Endothelial cell of umbilical vein (primary cell): ENCODE results near the gene NINL. TPM values are rescaled to one million over a fixed set of nuclear protein-coding genes. Genes with fewer than 3 reads are reported as not detected.

Experiments used
- BruUV-seq: library from RNA; stranded (reverse); fragments of 400-500 nt; replicated peaks from 2 replicates; lab custom pipeline; 2021; lab: Mats Ljungman, UMichigan
- CTCF ChIA-PET: fragments of 300-600, 350-600 bp; sonication (Branson Sonifier 250); formaldehyde crosslinking; loops from one replicate; lab custom pipeline; 2021; ENCODE audit warnings: antibody characterized with exemption, inconsistent platforms; lab: Charles Lee
- POLR2A ChIA-PET: fragments of 300-600, 350-600 bp; sonication (Branson Sonifier 250); formaldehyde crosslinking; loops from one replicate; lab custom pipeline; 2021; ENCODE audit warnings: antibody characterized with exemption, inconsistent platforms; lab: Charles Lee
- DNase-seq: peaks from one replicate; pipeline ENCODE4 v3.0.0-alpha.2; 2011; ENCODE audit warnings: low read depth, low spot score
- FAIRE-seq: peaks from 2 replicates; lab custom pipeline; 2011; peaks lifted over from hg19 to GRCh38; lab: Jason Lieb, UNC
- H2AFZ ChIP-seq: 2 replicates; pipeline ENCODE4 v1.6.0; 2012; ENCODE audit warnings: low read depth, low read length, control low read depth, inconsistent platforms
- H3K27ac ChIP-seq: 2 replicates; pipeline ENCODE4 v1.5.1; 2011; ENCODE audit warnings: low read depth, mild to moderate bottlenecking, control low read depth, low read length, moderate library complexity; ENCODE audit not compliant: insufficient read depth
- H3K27me3 ChIP-seq, 2 experiments: 2 replicates each; pipeline versions ENCODE4 v1.6.0 to v1.6.1; 2011; ENCODE audit warnings: low read length in 2 of 2, mixed read lengths in 1 of 2; ENCODE audit not compliant: control insufficient read depth in 2 of 2, insufficient read depth in 2 of 2
- H3K36me3 ChIP-seq, 2 experiments: 2 replicates in 1 of 2; 3 replicates in 1 of 2; pipeline ENCODE4 v1.5.1; 2011; ENCODE audit warnings: low read length in 2 of 2, mild to moderate bottlenecking in 1 of 2, moderate library complexity in 1 of 2; ENCODE audit not compliant: control insufficient read depth in 2 of 2, insufficient read depth in 2 of 2; ENCODE audit errors: extremely low read depth in 1 of 2
- H3K4me1 ChIP-seq: 3 replicates; pipeline ENCODE4 v1.5.1; 2011; ENCODE audit warnings: mild to moderate bottlenecking, low read length; ENCODE audit not compliant: control insufficient read depth, insufficient read depth; ENCODE audit errors: extremely low read depth
- H3K4me2 ChIP-seq: 2 replicates; pipeline ENCODE4 v1.6.1; 2011; ENCODE audit warnings: low read length, control low read depth, mixed read lengths; ENCODE audit not compliant: insufficient read depth
- H3K4me3 ChIP-seq, 3 experiments: fragments of 200-600 bp in 1 of 3; sonication (generic), shearing (Covaris generic) in 1 of 3; replicated peaks in 1 of 3; 2 replicates each; pipeline ENCODE4 v1.5.1; 2011 to 2016; ENCODE audit warnings: control low read depth in 3 of 3, low read length in 3 of 3, mild to moderate bottlenecking in 2 of 3, inconsistent platforms in 1 of 3, low read depth in 1 of 3, moderate library complexity in 1 of 3; ENCODE audit not compliant: insufficient read depth in 1 of 3
- H3K79me2 ChIP-seq: 2 replicates; pipeline ENCODE4 v1.6.0; 2012; ENCODE audit warnings: low read length, inconsistent platforms; ENCODE audit not compliant: control insufficient read depth, insufficient read depth
- H3K9ac ChIP-seq: replicated peaks from 2 replicates; pipeline ENCODE3; 2011; ENCODE audit warnings: low read length, control low read depth; ENCODE audit not compliant: insufficient read depth; ENCODE audit errors: extremely low read depth
- H3K9me1 ChIP-seq: replicated peaks from 3 replicates; pipeline ENCODE4 v1.6.0; 2011; ENCODE audit warnings: mild to moderate bottlenecking, low read length; ENCODE audit not compliant: control insufficient read depth, insufficient read depth; ENCODE audit errors: extremely low read depth
- H3K9me3 ChIP-seq: replicated peaks from 2 replicates; pipeline ENCODE4 v1.5.1; 2012; ENCODE audit warnings: low read length, inconsistent platforms; ENCODE audit not compliant: control insufficient read depth, insufficient read depth
- H4K20me1 ChIP-seq: replicated peaks from 2 replicates; pipeline ENCODE3; 2011; ENCODE audit warnings: mild to moderate bottlenecking, low read length; ENCODE audit not compliant: control insufficient read depth, insufficient read depth; ENCODE audit errors: extremely low read depth
- EZH2 ChIP-seq: IDR thresholded peaks from 2 replicates; pipeline ENCODE4 v1.6.1; 2012; ENCODE audit warnings: borderline replicate concordance, low read depth, mild to moderate bottlenecking, moderate library complexity, low read length, inconsistent platforms; ENCODE audit not compliant: severe bottlenecking
- FOS ChIP-seq: IDR thresholded peaks from 2 replicates; pipeline ENCODE4 v1.6.1; 2011; ENCODE audit warnings: mild to moderate bottlenecking, low read length, moderate library complexity, borderline replicate concordance; ENCODE audit not compliant: insufficient read depth
- GATA2 ChIP-seq: IDR thresholded peaks from 2 replicates; pipeline ENCODE4 v1.7.0; 2011; ENCODE audit warnings: low read depth, mild to moderate bottlenecking, moderate library complexity, mixed read lengths, low read length; ENCODE audit not compliant: insufficient read length, insufficient read depth
- JUN ChIP-seq: IDR thresholded peaks from 2 replicates; pipeline ENCODE4 v1.6.1; 2011; ENCODE audit warnings: borderline replicate concordance, low read depth; ENCODE audit not compliant: insufficient read length, insufficient read depth
- MYC ChIP-seq: IDR thresholded peaks from one replicate; pipeline ENCODE4 v1.6.1; 2011; ENCODE audit warnings: mild to moderate bottlenecking, low read depth, low read length
- POLR2A ChIP-seq: IDR thresholded peaks from 2 replicates; pipeline ENCODE4 v1.6.1; 2012; ENCODE audit warnings: low read depth, mild to moderate bottlenecking, control low read depth, low read length
- POLR2AphosphoS5 ChIP-seq: IDR thresholded peaks from 2 replicates; pipeline ENCODE4 v1.6.1; 2012; ENCODE audit warnings: low read depth, mild to moderate bottlenecking, control low read depth, low read length, moderate library complexity; ENCODE audit not compliant: insufficient read depth
- dilution Hi-C: fragments of 300-500 bp; cut with MboI; formaldehyde crosslinking; loops from one replicate; pipeline ENCODE4 v1.15.0; 2019; ENCODE audit warnings: low sequenced_read_pairs; ENCODE audit not compliant: extremely low pct_ligation_motif_present
- intact Hi-C: fragments of 100-400 bp; cut with micrococcal nuclease; formaldehyde crosslinking; loops from one replicate; pipeline ENCODE4 v1.10.0; 2022
- polyA plus RNA-seq, 4 experiments: library from polyadenylated mRNA; depleted of rRNA in 3 of 4; stranded (reverse) in 3 of 4; unstranded in 1 of 4; fragments of >200 nt; gene quantifications; 2 replicates each; pipeline versions ENCODE4 v1.2.1 to v1.2.3, GENCODE V29; 2011 to 2012; ENCODE audit warnings: missing spikeins in 1 of 4
- total RNA-seq: library from RNA; stranded (reverse); gene quantifications from 2 replicates; pipeline ENCODE4 v1.2.3, GENCODE V29; 2021
- TF ChIP-seq, protein P1 (sequence below): IDR thresholded peaks from 2 replicates; pipeline ENCODE4 v1.6.1; 2011; ENCODE audit not compliant: insufficient read depth, insufficient read length
- TF ChIP-seq, protein P2 (sequence below), 2 donors: IDR thresholded peaks; 1 replicate in 1 of 2; 2 replicates in 1 of 2; pipeline ENCODE4 v1.5.1; 2011; ENCODE audit warnings: low read length in 2 of 2, mild to moderate bottlenecking in 2 of 2, moderate library complexity in 2 of 2, control low read depth in 1 of 2, inconsistent platforms in 1 of 2, low read depth in 1 of 2; ENCODE audit not compliant: insufficient read depth in 1 of 2; ENCODE audit errors: extremely low read depth in 1 of 2

NINL gene
- total and polyA plus RNA-seq, 2 donors (not counting 3 experiments of a cell fraction or from before 2014, with no cell fraction given), result 13.2 to 25.5 TPM

DNA sequence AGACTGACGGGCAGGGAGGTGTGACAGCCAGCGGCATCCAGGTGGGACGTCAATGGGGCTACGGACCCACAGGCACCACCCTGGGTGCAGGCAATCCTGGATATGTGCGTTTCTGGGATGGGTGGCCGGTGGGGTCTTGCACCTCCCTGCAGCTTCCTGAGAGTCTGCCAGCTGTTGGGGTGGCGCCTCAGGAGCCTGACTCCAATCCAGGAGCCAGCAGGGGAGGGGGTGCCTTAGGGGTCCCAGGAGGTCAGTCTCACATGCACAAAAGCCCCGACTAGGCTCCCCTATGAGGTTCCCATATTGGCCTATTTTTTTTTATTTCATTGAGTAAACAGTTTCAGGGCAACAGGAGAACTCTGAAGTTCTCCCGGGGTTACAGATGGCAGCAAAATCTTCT, 104.5 kb downstream of the NINL start:
- H3K4me2 ChIP-seq, result no peak overlapping the region
- no peaks in the 10 kb centered on the region for H3K79me2 ChIP-seq
- dilution Hi-C loops (no loop called here), intact Hi-C loops (no loop called here)
- FAIRE-seq (no peak), DNase-seq (no peak)
- BruUV-seq, result no TSS peak
- H3K9me1 ChIP-seq, result no peaks in the 10 kb centered on the region
- no peak overlapping the region for H3K27ac ChIP-seq
- H3K4me1 ChIP-seq, result peaks cover 18% of the 10 kb centered on the region
- no peaks in the 10 kb centered on the region for H3K9me3 ChIP-seq
- no peaks in the 10 kb centered on the region for H4K20me1 ChIP-seq
- H3K36me3 ChIP-seq, result peaks cover 0 to 38% of the 10 kb centered on the region in 2 experiments
- H3K27me3 ChIP-seq, result no peaks in the 10 kb centered on the region
- ChIA-PET CTCF (interaction anchor here (1.1 to 1.3 kb wide), 2 partner anchors 10 to 11 kb away, joined by 3 to 4 read pairs; no protein-coding TSS in a partner anchor), POLR2A (no interaction called here)
- H3K4me3 ChIP-seq, result no peak overlapping the region
- no peak overlapping the region for H3K9ac ChIP-seq
- TF ChIP-seq EZH2, result no peak
- no peak for TF ChIP-seq FOS
- TF ChIP-seq MYC, result no peak
- TF ChIP-seq, protein P1, sequence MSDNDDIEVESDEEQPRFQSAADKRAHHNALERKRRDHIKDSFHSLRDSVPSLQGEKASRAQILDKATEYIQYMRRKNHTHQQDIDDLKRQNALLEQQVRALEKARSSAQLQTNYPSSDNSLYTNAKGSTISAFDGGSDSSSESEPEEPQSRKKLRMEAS, result no peak
- TF ChIP-seq GATA2, result no peak
- TF ChIP-seq, protein P2, sequence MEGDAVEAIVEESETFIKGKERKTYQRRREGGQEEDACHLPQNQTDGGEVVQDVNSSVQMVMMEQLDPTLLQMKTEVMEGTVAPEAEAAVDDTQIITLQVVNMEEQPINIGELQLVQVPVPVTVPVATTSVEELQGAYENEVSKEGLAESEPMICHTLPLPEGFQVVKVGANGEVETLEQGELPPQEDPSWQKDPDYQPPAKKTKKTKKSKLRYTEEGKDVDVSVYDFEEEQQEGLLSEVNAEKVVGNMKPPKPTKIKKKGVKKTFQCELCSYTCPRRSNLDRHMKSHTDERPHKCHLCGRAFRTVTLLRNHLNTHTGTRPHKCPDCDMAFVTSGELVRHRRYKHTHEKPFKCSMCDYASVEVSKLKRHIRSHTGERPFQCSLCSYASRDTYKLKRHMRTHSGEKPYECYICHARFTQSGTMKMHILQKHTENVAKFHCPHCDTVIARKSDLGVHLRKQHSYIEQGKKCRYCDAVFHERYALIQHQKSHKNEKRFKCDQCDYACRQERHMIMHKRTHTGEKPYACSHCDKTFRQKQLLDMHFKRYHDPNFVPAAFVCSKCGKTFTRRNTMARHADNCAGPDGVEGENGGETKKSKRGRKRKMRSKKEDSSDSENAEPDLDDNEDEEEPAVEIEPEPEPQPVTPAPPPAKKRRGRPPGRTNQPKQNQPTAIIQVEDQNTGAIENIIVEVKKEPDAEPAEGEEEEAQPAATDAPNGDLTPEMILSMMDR (IDR thresholded peaks at IDR 0.05; ENCODE audit: extremely low read depth in 1 of 2, insufficient read depth in 1 of 2, low read depth in 1 of 2, low read length in 2 of 2), result no peak
- TF ChIP-seq POLR2AphosphoS5, result no peak
- TF ChIP-seq POLR2A, result no peak
- no peak for TF ChIP-seq JUN
- no peak overlapping the region for H2AFZ ChIP-seq
